Measurements from ENCODE around the gene DIP2C.

DIP2C gene

DNA sequence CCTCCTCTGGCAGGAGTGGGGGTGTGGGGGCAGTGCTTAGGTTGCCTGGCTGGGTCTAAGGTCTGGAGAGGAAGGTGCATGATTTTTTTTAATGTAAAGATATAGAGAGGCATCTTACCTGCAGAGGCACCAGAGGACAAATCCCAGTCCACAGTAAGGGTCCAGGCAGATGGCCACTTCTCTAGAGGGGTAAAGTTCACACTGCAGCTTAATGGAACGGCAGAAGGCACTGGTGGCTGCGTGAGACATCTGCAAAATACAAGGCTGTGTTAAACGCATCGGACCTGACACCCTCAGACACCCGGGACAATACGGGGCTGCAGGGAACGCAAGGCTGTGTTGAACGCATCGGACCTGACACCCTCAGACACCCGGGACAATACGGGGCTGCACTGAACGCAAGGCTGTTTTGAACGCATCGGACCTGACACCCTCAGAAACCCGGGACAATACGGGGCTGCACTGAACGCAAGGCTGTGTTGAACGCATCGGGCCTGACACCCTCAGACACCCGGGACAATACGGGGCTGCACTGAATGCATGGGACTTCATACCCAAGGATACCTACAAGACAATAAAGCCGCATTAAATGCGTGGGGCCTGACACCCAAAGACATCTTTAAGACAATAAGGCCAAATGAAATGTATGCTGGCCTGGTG, 348.3 kb downstream of the DIP2C start:
- no peak overlapping the region for H2AK5ac ChIP-seq (ENCODE audit: low read length)
- no peak overlapping the region for H2AFZ ChIP-seq (ENCODE audit: insufficient read depth, low read length, poor library complexity)
- DNase-seq = no peak
- no peak overlapping the region for H3K23ac ChIP-seq (ENCODE audit: low read length)
- H3K4ac ChIP-seq (ENCODE audit: low read depth, low read length) = no peak overlapping the region
- H2BK5ac ChIP-seq (ENCODE audit: low read depth, low read length, poor library complexity) = no peak overlapping the region
- no peaks in the 10 kb centered on the region for H3K4me1 ChIP-seq (ENCODE audit: control insufficient read depth in 1 of 2, insufficient read depth in 2 of 2, low read length in 2 of 2)
- peaks cover 8% of the 10 kb centered on the region for H3K9me3 ChIP-seq (ENCODE audit: insufficient read depth, low read depth, low read length)
- H3K9ac ChIP-seq (ENCODE audit: low read length) = no peak overlapping the region
- no peak overlapping the region for H4K91ac ChIP-seq (ENCODE audit: low read depth, low read length)
- H3K4me3 ChIP-seq (ENCODE audit: low read depth, low read length) = no peak overlapping the region
- H2BK12ac ChIP-seq (ENCODE audit: low read length) = no peak overlapping the region
- no peak overlapping the region for H2BK120ac ChIP-seq (ENCODE audit: insufficient read depth, low read length, poor library complexity)
- no peak overlapping the region for H3K18ac ChIP-seq (ENCODE audit: low read length)
- H3K79me1 ChIP-seq (ENCODE audit: low read length) = no peaks in the 10 kb centered on the region
- no peak overlapping the region for H4K8ac ChIP-seq (ENCODE audit: low read depth, low read length)
- H3K14ac ChIP-seq (ENCODE audit: low read length) = no peak overlapping the region
- H3K27me3 ChIP-seq (ENCODE audit: insufficient read depth, low read length) = no peaks in the 10 kb centered on the region
- no peaks in the 10 kb centered on the region for H3K79me2 ChIP-seq (ENCODE audit: control insufficient read depth, insufficient read depth, low read length, poor library complexity)
- no CpG with 5 or more reads among the region's 23 CpGs for WGBS (ENCODE audit: extremely low coverage, insufficient coverage, insufficient read length)
- H3K4me2 ChIP-seq (ENCODE audit: low read length) = no peak overlapping the region
- H3K27ac ChIP-seq (ENCODE audit: low read depth, low read length) = no peak overlapping the region
- no peak overlapping the region for H4K12ac ChIP-seq (ENCODE audit: low read depth, low read length)
- peaks cover 41 to 50% of the 10 kb centered on the region in 2 experiments for H3K36me3 ChIP-seq (ENCODE audit: control insufficient read depth in 1 of 2, insufficient read depth in 2 of 2, low read length in 2 of 2)

DNA sequence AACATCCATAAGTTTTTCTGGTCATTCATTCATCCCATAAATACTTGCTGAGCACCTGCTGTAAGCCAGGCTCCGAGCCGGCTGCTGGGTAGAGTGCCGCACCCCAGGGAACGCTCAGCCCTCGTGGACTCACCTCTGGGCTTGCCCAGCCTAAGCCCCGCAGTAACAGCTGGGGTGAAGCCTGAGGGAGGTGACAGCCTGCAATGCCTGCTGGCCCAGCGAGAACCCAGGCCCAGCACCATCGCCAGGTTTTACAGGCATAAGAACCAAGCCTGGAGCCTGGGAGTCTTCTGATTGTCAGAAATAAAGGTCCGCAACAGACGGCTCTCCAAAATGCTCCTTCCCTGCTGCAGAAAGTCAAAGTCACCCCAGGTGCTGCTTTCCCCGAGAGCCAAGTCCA, 348.8 kb downstream of the DIP2C start:
- no peak overlapping the region for H3K9ac ChIP-seq (ENCODE audit: low read length)
- no peak for DNase-seq
- H2BK12ac ChIP-seq (ENCODE audit: low read length) = no peak overlapping the region
- H3K79me2 ChIP-seq (ENCODE audit: control insufficient read depth, insufficient read depth, low read length, poor library complexity) = no peaks in the 10 kb centered on the region
- H3K4me2 ChIP-seq (ENCODE audit: low read length) = no peak overlapping the region
- H3K18ac ChIP-seq (ENCODE audit: low read length) = no peak overlapping the region
- H4K8ac ChIP-seq (ENCODE audit: low read depth, low read length) = no peak overlapping the region
- no peak overlapping the region for H2AK5ac ChIP-seq (ENCODE audit: low read length)
- no peak overlapping the region for H4K12ac ChIP-seq (ENCODE audit: low read depth, low read length)
- no peaks in the 10 kb centered on the region for H3K79me1 ChIP-seq (ENCODE audit: low read length)
- no peak overlapping the region for H3K27ac ChIP-seq (ENCODE audit: low read depth, low read length)
- peaks cover 41 to 50% of the 10 kb centered on the region in 2 experiments for H3K36me3 ChIP-seq (ENCODE audit: control insufficient read depth in 1 of 2, insufficient read depth in 2 of 2, low read length in 2 of 2)
- no peak overlapping the region for H3K4ac ChIP-seq (ENCODE audit: low read depth, low read length)
- WGBS (ENCODE audit: extremely low coverage, insufficient coverage, insufficient read length) = no CpG with 5 or more reads among the region's 11 CpGs
- no peak overlapping the region for H4K91ac ChIP-seq (ENCODE audit: low read depth, low read length)
- no peak overlapping the region for H3K23ac ChIP-seq (ENCODE audit: low read length)
- no peak overlapping the region for H3K4me3 ChIP-seq (ENCODE audit: low read depth, low read length)
- H2AFZ ChIP-seq (ENCODE audit: insufficient read depth, low read length, poor library complexity) = no peak overlapping the region
- H3K9me3 ChIP-seq (ENCODE audit: insufficient read depth, low read depth, low read length) = peaks cover 8% of the 10 kb centered on the region
- H2BK120ac ChIP-seq (ENCODE audit: insufficient read depth, low read length, poor library complexity) = no peak overlapping the region
- no peak overlapping the region for H3K14ac ChIP-seq (ENCODE audit: low read length)
- H2BK5ac ChIP-seq (ENCODE audit: low read depth, low read length, poor library complexity) = no peak overlapping the region
- no peaks in the 10 kb centered on the region for H3K4me1 ChIP-seq (ENCODE audit: control insufficient read depth in 1 of 2, insufficient read depth in 2 of 2, low read length in 2 of 2)
- H3K27me3 ChIP-seq (ENCODE audit: insufficient read depth, low read length) = no peaks in the 10 kb centered on the region

DNA sequence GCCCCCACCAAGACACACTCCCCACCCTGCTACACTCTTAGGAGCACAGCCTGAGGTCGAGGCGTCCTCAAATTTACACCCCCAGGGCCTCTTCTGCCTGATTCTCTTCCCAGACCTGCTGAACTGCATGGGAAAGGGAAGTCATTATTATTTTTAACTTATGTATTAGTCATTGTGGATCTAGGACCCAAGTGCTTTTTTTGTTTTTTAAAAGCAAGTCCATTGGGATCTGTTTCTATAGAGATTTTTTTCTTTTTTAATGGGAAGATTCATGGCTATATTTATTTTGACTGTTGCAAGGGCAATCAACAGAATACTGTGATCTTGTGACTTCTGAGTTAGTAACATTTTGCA, 350.5 kb downstream of the DIP2C start:
- no peak overlapping the region for H2AFZ ChIP-seq (ENCODE audit: insufficient read depth, low read length, poor library complexity)
- no peaks in the 10 kb centered on the region for H3K79me1 ChIP-seq (ENCODE audit: low read length)
- H3K4me3 ChIP-seq (ENCODE audit: low read depth, low read length) = no peak overlapping the region
- WGBS (ENCODE audit: extremely low coverage, insufficient coverage, insufficient read length) = no CpG with 5 or more reads among the region's 2 CpGs
- H2BK5ac ChIP-seq (ENCODE audit: low read depth, low read length, poor library complexity) = no peak overlapping the region
- H4K91ac ChIP-seq (ENCODE audit: low read depth, low read length) = no peak overlapping the region
- no peak overlapping the region for H2BK120ac ChIP-seq (ENCODE audit: insufficient read depth, low read length, poor library complexity)
- no peaks in the 10 kb centered on the region for H3K4me1 ChIP-seq (ENCODE audit: control insufficient read depth in 1 of 2, insufficient read depth in 2 of 2, low read length in 2 of 2)
- H3K79me2 ChIP-seq (ENCODE audit: control insufficient read depth, insufficient read depth, low read length, poor library complexity) = no peaks in the 10 kb centered on the region
- H3K9me3 ChIP-seq (ENCODE audit: insufficient read depth, low read depth, low read length) = peaks cover 8% of the 10 kb centered on the region
- H4K8ac ChIP-seq (ENCODE audit: low read depth, low read length) = no peak overlapping the region
- H3K36me3 ChIP-seq (ENCODE audit: control insufficient read depth in 1 of 2, insufficient read depth in 2 of 2, low read length in 2 of 2) = peaks cover 39 to 44% of the 10 kb centered on the region in 2 experiments
- no peak for DNase-seq
- no peak overlapping the region for H3K18ac ChIP-seq (ENCODE audit: low read length)
- no peak overlapping the region for H4K12ac ChIP-seq (ENCODE audit: low read depth, low read length)
- no peak overlapping the region for H3K4me2 ChIP-seq (ENCODE audit: low read length)
- H2AK5ac ChIP-seq (ENCODE audit: low read length) = no peak overlapping the region
- no peak overlapping the region for H3K27ac ChIP-seq (ENCODE audit: low read depth, low read length)
- H2BK12ac ChIP-seq (ENCODE audit: low read length) = no peak overlapping the region
- H3K23ac ChIP-seq (ENCODE audit: low read length) = no peak overlapping the region
- no peaks in the 10 kb centered on the region for H3K27me3 ChIP-seq (ENCODE audit: insufficient read depth, low read length)
- H3K14ac ChIP-seq (ENCODE audit: low read length) = no peak overlapping the region
- no peak overlapping the region for H3K4ac ChIP-seq (ENCODE audit: low read depth, low read length)
- H3K9ac ChIP-seq (ENCODE audit: low read length) = no peak overlapping the region

DNA sequence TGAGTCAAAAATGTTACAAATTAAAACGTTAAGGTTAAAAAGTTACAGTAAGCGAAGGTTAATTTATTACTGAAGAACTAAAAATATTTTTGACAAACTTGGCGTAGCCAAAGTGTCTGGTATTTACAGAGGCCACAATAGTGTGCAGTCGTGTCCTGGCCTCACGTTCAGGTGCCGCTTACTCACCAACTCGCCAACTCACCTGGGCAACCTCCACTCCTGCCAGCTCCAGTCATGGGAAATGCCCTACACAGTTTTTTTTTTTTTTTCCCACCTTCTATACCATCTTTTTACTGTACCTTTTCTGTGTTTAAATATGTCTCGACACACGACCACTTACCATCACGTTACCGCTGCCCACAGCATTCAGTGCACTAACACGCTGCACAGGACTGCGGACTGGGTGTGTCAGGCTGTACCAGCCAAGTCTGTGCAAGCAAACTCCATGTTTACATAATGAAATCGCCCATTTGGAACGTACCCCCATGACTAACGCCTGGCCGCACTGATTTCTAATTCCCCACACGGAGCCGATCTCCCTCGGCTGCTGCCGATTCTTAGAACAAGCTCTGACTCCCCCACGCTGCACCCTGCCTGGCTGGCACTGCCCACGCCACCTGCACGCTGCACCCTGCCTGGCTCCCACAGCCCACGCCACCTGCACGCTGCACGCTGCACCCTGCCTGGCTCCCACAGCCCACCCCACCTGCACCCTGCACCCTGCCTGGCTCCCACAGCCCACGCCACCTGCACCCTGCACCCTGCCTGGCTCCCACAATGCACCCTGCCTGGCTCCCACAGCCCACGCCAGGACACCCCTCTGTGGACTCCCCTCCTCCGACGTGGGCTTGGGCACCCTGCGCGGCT, 351.1 kb downstream of the DIP2C start:
- no peak overlapping the region for H3K18ac ChIP-seq (ENCODE audit: low read length)
- no peak overlapping the region for H3K14ac ChIP-seq (ENCODE audit: low read length)
- DNase-seq = no peak
- H3K4me2 ChIP-seq (ENCODE audit: low read length) = no peak overlapping the region
- H3K27ac ChIP-seq (ENCODE audit: low read depth, low read length) = no peak overlapping the region
- peaks cover 8% of the 10 kb centered on the region for H3K9me3 ChIP-seq (ENCODE audit: insufficient read depth, low read depth, low read length)
- H3K79me1 ChIP-seq (ENCODE audit: low read length) = no peaks in the 10 kb centered on the region
- no peak overlapping the region for H2BK12ac ChIP-seq (ENCODE audit: low read length)
- H2BK120ac ChIP-seq (ENCODE audit: insufficient read depth, low read length, poor library complexity) = no peak overlapping the region
- H3K36me3 ChIP-seq (ENCODE audit: control insufficient read depth in 1 of 2, insufficient read depth in 2 of 2, low read length in 2 of 2) = peaks cover 36 to 41% of the 10 kb centered on the region in 2 experiments
- no peak overlapping the region for H2BK5ac ChIP-seq (ENCODE audit: low read depth, low read length, poor library complexity)
- WGBS (ENCODE audit: extremely low coverage, insufficient coverage, insufficient read length) = 100% methylated on average over 5 of the region's 33 CpGs
- H3K4ac ChIP-seq (ENCODE audit: low read depth, low read length) = no peak overlapping the region
- H2AK5ac ChIP-seq (ENCODE audit: low read length) = no peak overlapping the region
- no peaks in the 10 kb centered on the region for H3K27me3 ChIP-seq (ENCODE audit: insufficient read depth, low read length)
- no peak overlapping the region for H4K91ac ChIP-seq (ENCODE audit: low read depth, low read length)
- H3K4me3 ChIP-seq (ENCODE audit: low read depth, low read length) = no peak overlapping the region
- no peak overlapping the region for H3K23ac ChIP-seq (ENCODE audit: low read length)
- no peak overlapping the region for H4K12ac ChIP-seq (ENCODE audit: low read depth, low read length)
- no peaks in the 10 kb centered on the region for H3K4me1 ChIP-seq (ENCODE audit: control insufficient read depth in 1 of 2, insufficient read depth in 2 of 2, low read length in 2 of 2)
- no peak overlapping the region for H3K9ac ChIP-seq (ENCODE audit: low read length)
- H3K79me2 ChIP-seq (ENCODE audit: control insufficient read depth, insufficient read depth, low read length, poor library complexity) = no peaks in the 10 kb centered on the region
- H4K8ac ChIP-seq (ENCODE audit: low read depth, low read length) = no peak overlapping the region
- no peak overlapping the region for H2AFZ ChIP-seq (ENCODE audit: insufficient read depth, low read length, poor library complexity)

Measured in trophoblast cell (in vitro differentiated cells and primary cell).